ENCODE results near the gene SPSB4. TPM values are rescaled to one million over a fixed set of nuclear protein-coding genes. Genes with fewer than 3 reads are reported as not detected.

SPSB4 gene
- total RNA-seq, 1 donor from 2014 or later: 4.9 TPM

DNA sequence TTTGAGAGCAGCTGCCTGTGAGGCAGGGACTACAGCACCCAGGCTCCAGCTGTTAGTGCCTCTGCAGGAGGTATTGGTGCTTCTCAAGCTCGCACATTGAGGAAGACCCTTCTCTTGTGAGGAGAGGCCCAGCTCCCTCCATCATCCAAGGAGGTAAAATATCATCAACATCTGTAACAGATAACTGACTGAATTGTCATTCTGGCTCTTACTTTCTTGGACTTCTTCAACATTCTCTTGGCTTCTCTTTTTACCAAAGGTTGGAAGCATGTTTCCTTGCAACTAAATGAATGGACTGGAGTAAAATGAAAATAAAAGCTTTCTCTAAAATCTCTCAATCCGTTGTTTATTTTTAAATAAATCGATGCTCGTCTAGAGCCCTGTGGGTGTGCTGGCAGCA lies 127.4 kb downstream of the SPSB4 start:
- DNase-seq (ENCODE audit: low spot score): no peak
- intact Hi-C loops (cut with DNase I): no loop called here

- no peak for DNase-seq (ENCODE audit: low spot score)
- intact Hi-C loops (cut with DNase I): no loop called here
These were observed 128.8 kb downstream of the SPSB4 start for GRCh38 chr3:141179983-141180382.

GRCh38 chr3:141181196-141181595 lies 130.0 kb downstream of the SPSB4 start:
- DNase-seq (ENCODE audit: low spot score): no peak
- intact Hi-C loops (cut with DNase I): no loop called here

DNA sequence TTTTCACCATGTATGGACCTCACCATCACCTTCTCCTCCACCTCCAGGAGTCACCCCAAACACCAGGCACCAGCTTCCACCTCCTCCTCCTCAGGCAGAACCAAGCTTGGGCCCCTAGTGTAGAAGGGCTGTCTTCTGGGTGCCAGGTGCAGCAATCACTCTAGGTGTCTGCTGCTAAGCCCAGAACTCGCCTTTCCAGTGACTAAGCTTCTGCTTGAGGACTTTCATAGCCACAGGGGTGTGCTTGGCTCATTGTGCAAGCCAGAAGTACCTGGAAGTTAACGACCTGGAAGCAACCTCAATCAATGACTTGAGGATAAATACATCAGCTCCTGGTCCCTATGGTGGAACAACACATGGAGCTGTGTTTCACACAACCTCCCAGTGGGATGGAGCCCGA lies 130.7 kb downstream of the SPSB4 start:
- DNase-seq (ENCODE audit: low spot score): no peak
- intact Hi-C loops (cut with DNase I): no loop called here

DNA sequence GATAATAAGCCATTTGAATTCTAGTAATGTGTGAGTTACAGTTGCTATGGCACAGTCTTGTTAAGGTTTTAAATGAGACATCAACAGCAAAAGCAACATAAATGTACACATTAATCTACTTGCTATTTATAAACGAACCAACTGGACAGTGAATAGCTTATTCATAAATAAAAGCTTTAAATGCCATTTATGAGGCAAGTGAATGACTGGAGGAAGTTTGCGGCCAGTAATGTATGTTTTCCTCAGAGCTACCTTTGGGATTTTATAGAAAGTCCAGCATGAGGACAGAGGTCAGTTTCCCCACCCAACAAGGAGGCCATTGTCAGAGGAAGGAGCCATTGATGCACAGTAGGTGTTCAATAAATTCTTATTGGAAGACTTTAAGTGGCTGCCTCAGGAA lies 132.5 kb downstream of the SPSB4 start:
- intact Hi-C loops (cut with DNase I): no loop called here
- DNase-seq (ENCODE audit: low spot score): no peak

GRCh38 chr3:141184430-141184829 lies 133.3 kb downstream of the SPSB4 start:
- intact Hi-C loops (cut with DNase I): no loop called here
- DNase-seq (ENCODE audit: low spot score): no peak

DNA sequence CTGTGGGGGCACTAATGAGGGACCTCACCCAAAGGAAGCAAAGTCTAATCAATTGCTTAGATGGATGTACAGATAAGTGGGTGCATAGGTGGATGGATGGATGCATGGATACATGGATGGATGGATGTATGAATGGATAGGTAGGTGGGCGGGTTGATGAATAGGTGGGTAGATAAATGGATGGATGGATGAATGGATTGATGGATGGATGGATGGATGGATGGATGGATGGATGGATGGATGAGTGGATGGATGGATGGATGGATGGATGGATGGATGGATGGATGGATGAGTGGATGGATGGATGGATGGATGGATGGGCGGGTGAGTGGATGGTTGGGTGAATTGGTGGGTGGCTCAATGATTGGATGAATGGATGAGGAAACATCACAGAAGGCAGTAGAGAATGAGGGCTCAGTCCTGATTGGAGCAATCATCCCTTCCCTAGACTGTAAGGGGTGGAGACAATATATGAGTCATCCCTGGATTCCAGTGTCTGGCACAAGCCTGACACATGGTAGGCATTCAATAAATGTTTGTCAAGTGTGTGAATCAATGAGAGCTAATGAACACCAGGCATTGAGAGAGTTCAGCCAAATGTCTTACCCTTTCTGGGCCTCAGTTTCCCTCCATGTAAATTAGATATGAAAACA lies 140.1 kb downstream of the SPSB4 start:
- no peak for DNase-seq (ENCODE audit: low spot score)
- intact Hi-C loops (cut with DNase I): loop anchor here (2.0 to 5.0 kb wide), 3 partner anchors 84 to 284 kb away; partner anchors contain the start of gene SPSB4

- intact Hi-C loops (cut with DNase I): loop anchor here (1.0 to 5.0 kb wide), 4 partner anchors 85 to 285 kb away; no protein-coding TSS in a partner anchor
- DNase-seq (ENCODE audit: low spot score): peak; percentile 97
These were observed 141.2 kb downstream of the SPSB4 start for GRCh38 chr3:141192345-141192744.

- no peak for DNase-seq (ENCODE audit: low spot score)
- intact Hi-C loops (cut with DNase I): loop anchor here (5.0 kb wide), 2 partner anchors 86 to 286 kb away; no protein-coding TSS in a partner anchor
These were observed 142.1 kb downstream of the SPSB4 start for GRCh38 chr3:141193066-141193830.

Other genes starting within 250 kb of the SPSB4 start
- 66.0 TPM for gene SLC25A36, start 109.5 kb upstream of the SPSB4 start, total RNA-seq
- gene PXYLP1, start 180.5 kb downstream of the SPSB4 start, total RNA-seq: 38.8 TPM

Data from cardiac septum (tissue), 1 donor.